Hypothalamus (tissue), 51 donors: ENCODE results near the gene XAF1.
"Not testable (repeated sequence)": the region's sequence is repeated elsewhere in the genome, so short reads cannot be mapped to it uniquely, and the experiment has no call there.

ENCODE experiments used
- DNase-seq, 51 donors: peaks; one replicate each; lab custom pipeline; 2025; lab: John Stamatoyannopoulos, UW

The XAF1 gene

DNA sequence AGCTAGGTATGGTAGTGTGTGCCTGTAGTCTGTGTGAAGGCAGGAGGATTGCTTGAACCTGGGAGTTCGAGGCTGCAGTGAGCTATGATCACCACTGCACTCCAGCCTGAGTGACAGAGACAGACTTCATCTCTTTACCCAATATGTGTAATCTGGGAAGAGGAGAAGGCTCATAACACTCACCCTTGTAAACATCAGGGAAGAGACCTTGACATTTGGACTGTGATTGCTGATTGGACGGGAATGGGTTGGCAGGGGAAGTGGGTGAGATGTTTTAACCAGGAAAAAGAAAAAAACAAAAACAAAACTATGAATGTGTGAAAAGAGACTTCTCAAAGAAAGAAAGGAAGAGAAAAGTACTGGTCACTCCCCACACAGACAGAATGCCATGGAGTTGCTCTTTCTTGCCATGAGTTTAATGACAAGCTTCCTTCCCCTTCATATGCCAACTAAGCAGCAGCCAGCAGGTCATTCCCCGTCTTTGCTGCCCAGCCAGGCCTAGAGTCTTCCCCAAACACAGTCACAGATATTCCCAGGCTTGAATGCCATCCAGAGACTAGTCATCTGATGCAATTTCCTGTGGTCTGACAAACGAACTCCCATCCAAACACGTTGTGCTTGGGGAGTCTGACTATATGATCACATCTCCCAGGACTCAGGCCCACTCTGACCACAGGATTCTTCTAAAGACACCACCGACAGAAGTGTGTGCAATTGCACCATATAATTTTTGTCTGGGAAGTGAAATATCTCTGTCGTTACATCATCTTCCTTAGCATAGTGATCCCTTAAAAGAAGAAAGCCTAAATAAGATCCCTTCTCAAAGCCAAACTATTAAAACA lies 3.6 kb upstream of the XAF1 start:
- DNase-seq: peak in 7 of 51 donors; percentile 13 to 47 (median 22)

DNA sequence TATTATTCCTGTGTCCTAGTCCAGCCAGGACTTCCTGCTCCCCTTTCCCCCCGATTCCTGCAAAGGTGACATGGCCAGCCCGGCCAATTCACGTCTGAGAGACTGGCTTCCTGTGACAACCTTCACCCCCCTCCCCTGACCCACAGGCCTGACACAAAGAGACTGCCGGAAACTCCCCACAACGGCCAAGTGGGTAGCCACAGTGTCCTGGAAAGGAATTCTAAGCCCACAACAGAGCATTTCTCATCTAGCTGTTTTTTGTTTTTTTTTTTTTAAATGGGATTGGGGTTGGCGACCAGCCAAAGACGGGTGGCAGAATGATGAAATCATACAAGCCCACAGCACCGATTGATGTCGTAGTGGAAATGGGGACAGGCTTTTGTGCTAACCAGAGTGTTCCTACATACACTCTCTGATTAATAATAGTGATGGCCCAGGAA lies 2.8 kb upstream of the XAF1 start:
- peak in 19 of 51 donors; percentile 6 to 58 (median 24) for DNase-seq

DNA sequence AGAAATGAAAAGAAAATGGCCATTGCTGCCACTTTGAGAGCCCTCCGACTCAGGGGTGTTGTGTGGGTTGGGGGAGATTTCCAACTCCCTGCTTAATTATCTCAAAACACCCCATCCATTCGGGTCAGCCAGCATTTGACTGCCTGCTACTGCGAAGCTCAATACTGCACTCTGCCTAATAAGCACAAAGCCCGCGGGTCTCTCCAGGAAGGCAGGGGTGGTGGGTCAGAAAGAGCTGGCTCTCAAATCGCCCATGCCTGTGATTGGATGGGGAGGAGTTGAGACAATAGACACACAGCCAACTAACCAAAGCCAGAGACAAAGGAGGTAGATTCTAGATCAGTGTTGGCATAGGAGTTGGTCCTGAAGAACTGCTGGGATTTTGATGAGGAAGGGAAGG lies 2.3 kb upstream of the XAF1 start:
- no peak for DNase-seq

DNA sequence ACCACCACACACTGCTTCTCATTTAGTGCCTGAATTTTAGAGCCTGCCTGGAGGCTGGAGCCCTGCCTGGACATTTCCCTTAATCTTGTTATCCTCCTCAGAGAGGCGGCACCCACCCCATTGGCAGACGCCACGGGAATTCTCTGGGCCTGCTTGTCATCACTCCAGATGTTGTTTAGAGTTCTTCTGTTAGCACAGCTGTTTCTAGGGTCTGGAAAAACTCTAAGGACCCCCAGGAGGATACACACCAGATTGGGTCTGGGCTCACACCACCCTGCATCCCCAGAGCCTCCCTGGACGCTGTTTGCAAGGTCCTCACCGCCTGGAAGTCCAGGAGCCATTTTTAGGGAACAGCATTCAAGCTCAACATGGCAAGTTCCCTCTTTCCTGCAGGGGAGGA lies 565 bp upstream of the XAF1 start:
- no peak for DNase-seq

DNA sequence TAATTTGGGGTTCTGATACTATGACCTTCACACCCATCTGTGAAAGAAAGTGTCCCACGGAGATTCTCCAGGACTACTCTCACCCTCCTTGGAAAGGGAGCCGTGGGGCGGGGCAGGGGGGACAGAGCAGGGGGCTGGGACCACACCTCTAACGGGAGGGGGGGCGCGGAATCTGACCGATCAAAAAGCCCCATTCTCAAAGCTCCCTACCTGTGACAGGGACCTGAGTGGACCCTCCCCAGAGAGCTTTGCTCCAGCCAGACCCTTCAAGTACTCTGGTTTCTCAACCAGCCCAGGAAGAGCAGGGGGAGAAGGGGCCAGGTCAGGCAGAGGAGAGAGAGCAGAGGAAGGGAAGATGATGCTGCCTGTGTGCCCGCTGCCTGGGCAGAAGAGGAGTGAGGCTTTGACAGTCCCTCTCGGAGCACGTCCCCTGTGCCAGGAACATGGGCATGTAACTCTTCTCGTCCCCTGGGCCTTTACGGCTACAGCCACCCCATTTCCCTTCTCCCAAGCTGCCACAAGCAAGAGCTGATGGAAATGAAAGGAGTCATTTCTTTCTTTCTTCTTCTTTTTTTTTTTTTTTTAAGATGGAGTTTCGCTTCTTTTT lies 682 bp downstream of the XAF1 start:
- no peak for DNase-seq

DNA sequence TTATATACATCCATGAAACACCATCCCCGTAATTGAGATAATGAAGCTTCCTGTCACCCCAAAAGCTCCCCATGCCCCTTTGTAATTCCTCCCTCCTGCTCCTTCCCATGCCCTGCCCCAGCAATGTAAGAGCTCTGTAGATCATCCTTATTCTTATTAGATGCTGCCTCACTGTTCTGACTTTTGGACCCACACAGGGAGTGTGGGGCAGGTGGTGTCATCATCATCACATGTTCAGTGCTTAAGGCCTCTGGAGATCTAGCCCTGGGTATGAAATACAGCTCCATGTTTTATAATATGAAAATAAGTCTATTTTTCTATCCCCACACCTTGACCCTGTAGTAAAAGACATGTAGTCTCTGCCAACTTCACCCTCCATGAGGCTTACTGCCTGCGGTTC lies 1.9 kb downstream of the XAF1 start:
- no peak for DNase-seq

DNA sequence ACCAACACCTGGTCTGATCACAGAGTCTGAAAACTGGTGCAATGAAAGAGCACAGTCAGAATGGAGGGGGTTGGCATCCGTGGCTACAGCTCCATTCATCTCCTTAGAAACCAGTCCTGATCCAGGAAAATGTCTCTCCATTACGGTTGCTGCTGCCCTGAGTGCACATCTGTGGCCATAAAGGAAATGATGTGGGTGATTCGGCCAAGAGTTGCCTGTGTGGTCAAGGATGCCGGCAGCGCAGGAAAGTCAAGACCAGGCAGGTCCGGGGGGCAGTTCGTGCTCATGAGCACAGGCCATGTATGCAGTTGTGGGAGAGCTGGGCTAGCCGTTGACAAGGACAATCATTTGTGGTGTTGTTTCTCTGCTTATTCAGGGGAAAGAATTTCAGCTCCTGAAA lies 5.9 kb downstream of the XAF1 start:
- peak in 7 of 51 donors; percentile 5 to 26 (median 13) for DNase-seq

DNA sequence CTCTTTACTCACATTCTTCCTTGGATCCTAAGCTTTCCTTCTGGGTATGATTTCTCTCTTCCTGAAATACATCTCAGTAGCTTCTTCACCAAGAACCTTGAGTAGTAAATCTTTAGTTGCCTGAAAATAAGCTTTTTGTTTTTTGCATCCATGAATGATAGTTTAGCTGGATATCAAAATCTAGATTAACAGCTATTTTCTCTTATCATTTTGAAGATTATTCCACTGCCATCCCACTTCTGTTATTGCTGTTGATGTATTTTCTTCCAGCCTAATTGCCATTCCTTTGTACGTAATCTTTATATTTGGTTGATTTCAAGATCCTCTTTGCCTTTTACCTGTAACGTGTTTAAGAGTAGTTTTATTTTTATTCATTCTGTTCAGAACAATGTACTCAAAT lies 12.6 kb downstream of the XAF1 start:
- DNase-seq: no peak

DNA sequence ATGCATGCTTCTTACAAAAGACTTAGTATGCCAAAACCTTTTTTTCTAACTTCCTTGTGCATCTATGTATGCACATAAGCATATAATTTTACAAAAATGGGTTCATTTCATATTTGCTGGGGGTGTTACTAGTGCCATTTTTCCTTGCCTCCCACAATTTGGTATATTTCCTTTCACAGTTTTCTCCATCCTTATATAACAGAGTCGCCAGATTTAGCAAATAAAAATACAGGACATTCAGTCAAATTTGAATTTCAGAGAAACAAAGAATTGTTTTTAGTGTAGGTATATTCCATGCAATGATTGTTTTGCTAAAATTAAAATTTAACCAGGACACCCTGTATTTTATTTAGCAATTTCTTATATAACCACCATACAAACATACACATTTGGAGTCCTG lies 16.2 kb downstream of the XAF1 start:
- no peak for DNase-seq

DNA sequence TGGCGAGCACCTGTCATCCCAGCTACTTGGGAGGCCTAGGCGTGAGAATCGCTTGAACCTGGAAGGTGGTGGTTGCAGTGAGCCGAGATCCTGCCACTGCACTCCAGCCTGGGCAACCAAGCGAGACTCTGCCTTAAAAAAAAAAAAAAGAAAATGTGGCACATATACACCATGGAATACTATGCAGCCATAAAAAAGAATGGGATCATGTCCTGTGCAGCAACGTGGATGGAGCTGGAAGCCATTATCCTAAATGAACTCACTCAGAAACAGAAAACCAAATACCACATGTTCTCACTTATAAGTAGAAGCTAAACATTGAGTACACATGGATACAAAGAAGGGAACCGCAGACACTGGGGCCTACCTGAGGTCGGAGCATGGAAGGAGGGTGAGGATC lies 19.1 kb downstream of the XAF1 start:
- not testable (repeated sequence) for DNase-seq

DNA sequence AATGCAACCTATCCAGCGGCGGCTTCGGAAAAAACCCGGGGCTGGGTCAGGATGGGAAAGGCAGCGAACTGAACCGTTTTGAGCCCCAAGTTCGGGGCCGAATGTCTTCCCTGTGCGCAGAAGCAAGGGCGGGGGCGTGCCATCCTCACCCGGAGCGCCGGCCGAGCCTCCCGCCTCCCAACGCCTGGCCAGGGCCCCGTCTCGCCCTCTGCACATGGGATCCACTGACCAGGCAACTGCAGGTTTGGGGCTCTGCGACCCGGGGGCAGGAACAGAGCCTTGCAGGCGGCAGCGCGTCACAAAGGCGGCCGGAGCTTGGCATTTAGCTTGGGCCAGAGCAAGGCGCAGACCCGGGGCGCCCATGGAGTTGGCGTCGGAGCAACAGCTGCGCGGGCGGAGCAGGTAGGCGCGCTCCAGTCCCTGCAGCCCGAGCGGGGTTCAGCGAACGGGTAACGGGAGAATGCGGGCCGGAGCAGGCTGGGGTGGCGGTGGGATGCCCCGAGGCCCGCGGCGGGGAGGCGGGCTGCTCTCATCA lies 20.1 kb downstream of the XAF1 start, which contains the start of gene FBXO39:
Gene FBXO39 (plus strand): TSS at position 345 of the 535 bp plus-strand sequence. CDS start 3,654 bp downstream, outside the sequence.
- no peak for DNase-seq

DNA sequence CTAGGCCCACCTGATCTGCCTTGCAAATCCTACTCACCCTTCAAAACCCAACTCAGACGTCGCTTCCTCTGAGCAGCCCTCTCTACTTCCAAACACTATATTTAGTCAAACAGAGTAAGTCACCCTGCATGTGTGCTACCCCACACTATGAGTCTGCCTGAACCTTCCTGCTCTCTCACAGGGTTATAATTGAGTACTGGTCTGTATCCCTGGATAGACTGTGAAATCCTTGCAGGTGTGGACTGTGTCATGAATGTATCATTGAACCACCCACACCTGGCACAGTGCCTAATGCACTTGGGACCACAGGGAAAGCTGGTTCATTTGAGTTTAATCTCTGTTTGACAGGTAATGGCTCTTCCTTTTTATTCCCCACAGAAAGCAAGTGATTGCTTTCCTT lies 23.6 kb downstream of the XAF1 start:
- DNase-seq: no peak

DNA sequence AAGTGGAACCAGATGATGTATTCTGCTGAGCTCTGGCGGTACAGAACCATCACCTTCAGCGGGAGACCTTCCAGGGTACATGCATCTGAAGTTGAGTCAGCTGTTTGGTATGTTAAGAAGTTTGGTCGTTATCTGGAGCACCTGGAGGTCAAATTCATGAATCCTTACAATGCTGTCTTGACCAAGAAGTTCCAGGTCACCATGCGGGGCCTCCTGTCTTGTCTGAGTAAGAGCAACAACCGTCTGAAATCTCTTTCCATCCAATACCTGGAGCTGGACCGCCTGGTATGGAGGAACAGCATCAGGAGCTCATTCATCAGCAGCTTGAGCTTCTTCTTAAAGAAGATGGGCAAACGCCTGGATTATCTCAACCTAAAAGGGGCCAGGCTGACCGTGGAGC lies 24.2 kb downstream of the XAF1 start:
- DNase-seq: no peak

DNA sequence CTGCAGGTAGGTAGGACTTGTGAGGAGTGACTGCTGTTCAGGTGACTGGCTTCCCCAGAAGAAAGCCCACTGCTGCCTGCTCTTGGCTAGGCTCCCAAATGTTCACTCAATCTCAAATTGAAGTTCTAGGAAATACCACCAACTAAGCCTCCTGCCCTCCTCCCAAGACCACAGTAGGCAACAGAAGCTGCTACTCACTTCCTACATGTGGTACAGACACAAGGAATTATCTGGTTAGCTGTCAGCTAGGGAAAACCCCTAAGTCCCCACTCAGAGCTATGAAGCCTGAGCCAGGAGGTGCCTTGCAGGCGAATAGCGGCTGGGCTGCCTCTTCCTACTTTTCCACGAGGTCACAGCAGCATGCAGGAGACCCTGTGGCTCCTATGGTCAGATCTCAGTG lies 25.0 kb downstream of the XAF1 start:
- DNase-seq: no peak

DNA sequence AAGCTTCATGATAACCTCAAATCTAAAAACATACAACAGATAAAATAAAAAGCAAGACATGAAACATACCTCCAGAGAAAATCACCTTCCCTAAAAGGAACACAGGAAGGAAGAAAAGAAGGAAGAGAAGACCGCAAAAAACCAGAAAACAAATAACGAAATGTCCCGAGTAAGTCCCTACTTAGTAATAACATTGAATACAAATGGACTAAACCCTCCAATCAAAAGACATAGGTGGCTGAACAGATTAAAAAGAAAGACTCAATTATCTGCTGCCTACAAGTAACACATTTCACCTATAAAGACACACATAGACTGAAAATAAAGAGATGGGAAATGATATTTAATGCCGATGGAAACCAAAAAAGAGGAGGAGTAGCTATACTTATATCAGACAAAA lies 26.4 kb downstream of the XAF1 start:
- no peak for DNase-seq

DNA sequence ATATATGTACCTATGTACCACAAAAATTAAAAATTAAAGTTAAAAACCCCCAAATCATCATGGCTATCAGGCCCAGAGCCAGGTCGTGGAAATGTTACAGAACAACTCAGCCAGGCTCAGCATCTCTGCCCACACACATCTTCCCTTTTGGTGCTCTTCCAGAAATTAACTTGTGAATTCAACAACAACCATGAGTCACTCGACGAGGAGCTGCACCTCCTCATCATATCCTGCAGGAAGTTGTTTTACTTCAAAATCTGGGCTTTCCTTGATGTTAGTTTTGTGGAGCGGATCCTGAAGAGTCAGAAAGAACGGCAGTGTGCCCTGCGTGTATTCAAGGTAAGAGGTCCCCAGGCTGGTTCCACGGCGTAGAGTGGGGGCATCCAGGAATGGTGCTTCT lies 30.8 kb downstream of the XAF1 start:
- DNase-seq: peak in 1 of 51 donors; percentile 2

DNA sequence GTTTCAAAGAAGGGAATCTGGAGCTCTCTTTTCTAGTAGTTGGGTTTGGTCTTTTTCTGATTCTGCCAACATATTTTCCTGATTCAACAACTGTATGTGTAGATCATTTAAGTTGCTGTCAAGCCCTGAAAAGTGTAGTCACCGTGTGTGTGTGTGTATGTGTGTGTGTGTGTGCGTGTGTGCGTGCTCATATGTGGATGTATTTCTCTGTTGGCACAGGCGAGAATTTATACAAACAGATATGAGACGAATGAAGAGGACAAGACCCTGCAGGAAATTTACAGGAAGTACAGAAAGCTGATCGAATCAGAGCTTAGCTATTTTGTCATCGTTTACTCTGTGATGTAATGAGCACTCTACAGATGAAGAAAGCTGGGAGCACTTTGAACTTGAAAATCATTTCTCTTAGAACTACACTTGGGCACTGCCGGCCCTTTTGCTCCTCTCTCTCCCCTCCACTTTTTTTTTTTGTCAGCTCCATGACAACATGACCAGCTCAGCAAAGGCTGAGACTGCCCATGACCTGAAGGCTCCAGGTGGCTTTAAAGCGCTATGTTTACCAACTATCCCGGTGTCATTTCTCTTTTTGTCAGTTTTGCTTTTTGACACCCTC lies 31.3 kb downstream of the XAF1 start:
- no peak for DNase-seq

DNA sequence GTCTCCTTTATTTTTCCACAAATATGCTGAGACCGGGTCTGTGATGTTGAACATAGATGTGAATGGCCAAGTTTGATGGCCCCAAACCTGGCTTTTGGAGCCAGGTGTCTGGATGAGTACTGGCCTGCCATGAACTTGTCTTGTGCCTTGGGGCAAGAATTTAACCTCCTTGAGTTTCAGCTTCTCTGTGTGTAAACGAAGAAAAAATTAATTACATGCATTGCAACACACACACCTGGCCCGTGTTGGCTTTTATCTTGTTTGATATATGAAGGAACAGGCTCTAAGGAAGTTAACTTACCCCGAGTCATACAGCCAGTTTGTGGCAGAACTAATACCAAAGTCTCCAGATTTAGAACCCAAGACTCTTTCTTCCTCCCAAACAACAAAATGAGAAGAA lies 33.3 kb downstream of the XAF1 start:
- no peak for DNase-seq

DNA sequence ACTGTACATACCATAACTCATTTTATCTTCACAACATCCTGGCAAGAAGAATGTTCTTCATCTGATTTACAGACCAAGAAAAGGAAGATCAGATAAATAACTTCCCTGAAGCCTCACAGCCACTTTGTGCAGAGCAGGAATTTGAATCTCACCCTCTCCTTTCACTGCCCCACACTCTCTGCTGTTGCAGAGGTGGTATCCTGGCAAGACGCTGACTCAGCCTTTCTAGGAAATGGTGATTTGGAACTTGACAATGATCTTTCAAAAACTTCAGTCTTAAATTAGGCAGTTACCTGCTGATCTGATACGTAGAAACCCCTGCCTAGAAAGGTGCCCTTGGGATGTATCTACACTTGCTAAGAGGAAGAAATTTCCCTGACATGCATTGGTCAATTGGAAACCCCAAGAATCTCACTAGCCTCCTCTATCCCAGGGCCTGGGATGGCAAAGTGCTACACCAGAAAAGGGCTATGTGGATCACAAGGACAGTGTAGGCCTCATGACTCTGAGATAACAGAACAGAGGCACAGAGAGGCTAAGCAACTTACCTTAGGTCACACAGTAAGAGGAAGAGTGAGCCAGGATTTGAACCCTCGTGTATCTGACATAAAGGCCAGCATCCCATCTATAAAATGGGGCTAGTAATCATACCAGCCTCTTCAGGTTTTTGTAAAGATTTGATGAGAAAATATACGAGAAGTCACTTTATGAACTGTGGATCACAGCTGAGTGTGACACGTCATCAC lies 38.1 kb downstream of the XAF1 start:
- DNase-seq: no peak

DNA sequence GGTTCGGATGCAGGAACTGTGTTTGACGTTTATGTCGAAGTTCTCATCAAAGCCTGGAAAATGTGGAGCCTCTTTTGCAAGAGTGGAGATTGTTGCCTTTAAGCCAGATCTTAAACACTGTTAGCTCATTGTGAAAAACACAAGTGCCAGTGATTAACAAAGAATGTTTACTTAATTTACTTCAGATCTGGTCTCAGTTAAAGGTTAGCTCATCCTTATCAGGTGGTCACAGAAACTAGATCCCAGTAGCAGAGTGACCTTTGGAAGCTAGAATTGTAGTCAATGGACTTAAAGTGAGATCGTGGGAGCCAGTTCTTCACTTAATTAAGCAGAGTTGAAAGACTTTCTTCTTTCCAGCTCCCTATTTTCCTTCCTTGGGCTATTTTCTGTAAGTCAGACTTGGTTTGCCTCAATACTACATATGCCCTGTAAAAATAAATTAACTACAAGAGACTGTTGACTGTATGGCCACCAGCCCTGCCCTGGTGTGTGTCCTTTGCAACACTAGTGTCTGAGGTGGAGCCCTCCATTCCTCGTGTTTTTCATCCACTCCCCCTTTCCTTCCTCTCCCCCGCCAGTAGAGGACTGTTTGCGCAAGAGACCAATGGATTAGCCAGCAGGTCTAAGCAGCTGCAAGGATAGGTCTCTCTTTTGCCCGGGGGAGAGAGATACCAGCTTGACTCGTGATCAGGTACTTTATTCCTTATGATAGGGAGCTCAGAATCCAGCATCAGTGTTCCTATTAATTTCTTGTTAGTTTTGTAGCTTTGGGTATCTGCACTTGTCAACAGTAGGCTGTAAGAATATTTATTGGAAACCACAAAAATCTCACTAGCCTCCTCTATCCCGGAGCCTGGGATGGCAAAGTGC lies 40.4 kb downstream of the XAF1 start:
- no peak for DNase-seq
